GM04504 (cell line): ENCODE measurements around the gene CNGA2.
"Not testable (repeated sequence)": the region's sequence is repeated elsewhere in the genome, so short reads cannot be mapped to it uniquely, and the experiment has no call there.

Experiments
- DNase-seq: peaks from one replicate; pipeline ENCODE4 v3.0.0-alpha.2; 2012; ENCODE audit warnings: low read depth

The CNGA2 gene

DNA sequence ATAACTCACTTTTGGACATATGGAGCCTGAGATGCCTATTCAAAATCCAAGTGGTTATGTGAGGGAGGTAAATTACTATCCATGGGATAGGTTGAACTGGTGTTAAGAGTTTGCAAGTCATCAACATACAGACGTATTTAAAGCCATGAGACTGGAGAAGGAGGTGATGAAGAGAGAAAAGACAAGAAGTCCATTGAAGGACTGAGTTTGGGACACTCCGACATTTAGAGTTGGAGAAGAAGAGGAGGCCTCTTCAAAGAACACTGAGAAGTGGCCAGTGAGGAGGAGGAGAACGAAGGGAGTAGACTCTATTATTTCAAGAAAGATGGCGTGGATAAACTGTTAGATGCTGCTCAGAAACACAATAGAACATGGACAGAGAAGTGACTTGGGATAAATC lies at the start of gene CNGA2:
Gene CNGA2, plus strand, starts transcription at position 301 of the 400 bp plus-strand sequence. CDS start 3,738 bp downstream, outside the sequence.
- no peak for DNase-seq

DNA sequence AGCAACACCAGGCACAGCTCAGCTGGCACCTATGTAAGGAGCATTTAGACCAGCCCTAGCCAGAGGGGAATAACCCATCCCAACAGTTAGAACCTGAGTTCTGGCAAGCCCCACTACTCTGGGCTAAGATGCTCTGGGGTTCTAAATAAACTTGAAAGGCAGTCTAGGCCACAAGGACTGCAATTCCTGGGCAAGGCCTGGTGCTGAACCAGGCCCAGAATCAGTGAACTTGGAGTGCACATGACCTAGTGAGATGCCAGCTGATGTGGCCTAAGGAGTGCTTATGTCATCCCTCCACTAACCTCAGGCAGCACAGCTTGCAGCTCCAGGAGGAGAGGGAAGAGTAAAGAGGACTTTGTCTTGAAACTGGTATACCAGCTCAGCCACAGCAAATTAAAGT lies 46.9 kb upstream of the CNGA2 start:
- DNase-seq: no peak

DNA sequence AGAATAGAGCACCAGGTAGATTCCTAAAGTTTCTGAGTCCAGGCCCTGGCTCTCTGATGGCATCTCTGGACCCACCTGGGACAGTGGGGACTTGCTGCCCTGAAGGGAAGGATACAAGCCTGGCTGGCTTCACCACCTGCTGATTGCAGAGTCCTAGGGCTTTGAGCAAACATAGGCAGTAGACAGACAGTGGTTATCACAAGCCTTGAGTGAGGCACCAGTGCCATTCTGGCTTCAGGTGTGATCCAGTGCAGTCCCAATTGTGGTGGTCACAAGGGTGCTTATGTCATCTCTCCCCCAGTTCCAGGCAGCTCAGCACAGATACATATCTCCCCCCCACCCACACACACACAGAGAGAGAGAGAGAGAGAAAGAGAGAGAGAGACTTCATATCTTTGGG lies 45.9 kb upstream of the CNGA2 start:
- DNase-seq: no peak

DNA sequence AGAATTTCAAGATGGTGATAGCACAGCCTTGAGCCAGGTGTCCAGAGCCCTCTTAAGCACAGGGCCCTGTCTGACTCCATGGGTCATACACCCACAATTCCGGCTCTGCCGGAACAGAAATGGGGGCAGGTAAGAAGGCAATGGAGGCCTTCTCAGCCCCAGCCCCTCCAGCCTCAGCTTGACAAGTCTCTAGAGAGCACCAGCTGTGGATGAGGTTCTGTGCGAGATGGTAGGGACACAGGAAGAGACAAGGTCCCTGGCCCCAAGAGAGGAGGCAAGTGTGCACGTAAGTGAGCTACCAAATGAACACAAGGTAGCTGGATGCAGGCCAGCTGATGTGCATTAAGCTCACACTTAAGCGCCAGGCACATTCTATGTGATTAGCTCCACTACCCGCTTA lies 41.7 kb upstream of the CNGA2 start:
- no peak for DNase-seq

DNA sequence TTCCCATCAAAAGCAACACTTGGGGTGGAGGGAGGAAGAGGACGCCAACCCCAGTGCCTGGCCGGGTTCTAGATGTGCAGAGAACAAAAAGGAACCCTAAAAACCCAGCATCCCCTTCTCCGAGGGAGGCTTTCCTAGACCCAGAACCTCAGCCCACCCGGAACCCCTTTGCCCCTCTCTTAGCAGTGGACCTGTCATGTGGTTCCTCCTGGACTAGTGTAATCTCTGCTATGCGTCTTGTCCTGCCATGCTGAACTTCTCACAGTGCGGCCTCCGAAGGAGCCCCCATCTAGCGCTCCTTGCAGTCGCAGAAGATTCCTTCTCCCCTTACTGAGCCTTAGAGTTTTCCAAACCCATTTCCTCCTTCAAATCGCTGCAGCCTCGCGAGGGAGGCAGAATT lies 40.4 kb upstream of the CNGA2 start:
- no peak for DNase-seq

DNA sequence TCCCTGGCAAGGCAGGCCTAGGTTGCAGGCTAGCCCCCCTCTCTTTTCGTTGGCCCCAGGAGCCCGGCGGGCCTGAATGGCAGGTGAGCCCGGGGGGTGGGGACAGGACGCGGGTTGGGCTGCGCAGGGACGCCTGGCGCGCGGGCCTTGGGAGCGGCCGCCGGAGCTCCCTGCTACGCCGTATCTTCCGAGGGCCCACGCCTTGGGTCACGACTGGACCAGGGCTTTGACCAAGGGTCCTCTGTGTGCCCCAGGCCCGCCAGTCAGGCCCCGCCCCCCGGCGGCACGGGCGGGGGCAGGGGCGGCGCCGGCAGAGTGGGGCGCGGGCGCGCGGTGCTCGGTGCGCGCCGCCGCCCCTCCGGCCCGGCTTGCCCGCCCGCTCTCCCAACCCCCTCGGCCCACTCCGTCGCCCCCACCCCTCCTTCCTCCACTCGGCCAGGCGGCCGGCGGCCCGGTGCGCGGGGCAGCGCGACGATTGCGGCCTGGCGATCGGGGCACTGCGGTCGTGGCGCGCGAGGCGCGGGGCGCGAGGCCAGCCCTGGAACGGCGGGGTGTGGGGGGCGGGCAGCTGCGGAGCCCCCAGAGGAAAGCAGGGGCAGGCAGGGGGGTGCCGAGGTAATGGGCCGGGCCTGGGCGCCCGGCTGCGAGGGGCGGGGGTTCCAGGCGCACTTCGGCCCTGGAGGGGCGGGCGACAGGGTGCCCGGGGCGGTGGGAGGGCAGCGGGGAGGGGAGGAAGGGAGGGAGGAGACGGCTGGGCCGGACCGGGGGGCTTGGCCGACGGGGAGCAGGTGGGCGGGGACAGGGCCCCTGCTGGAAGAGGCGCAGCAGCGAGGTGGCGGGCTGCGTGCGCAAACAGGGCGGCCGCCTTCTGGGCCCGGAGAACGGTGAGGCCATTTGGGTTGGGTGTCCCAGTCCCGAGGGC lies 39.6 kb upstream of the CNGA2 start, which contains the start of gene PRRG3:
Gene PRRG3, plus strand, starts transcription at position 798 of the 922 bp plus-strand sequence. CDS start 3,357 bp downstream, outside the sequence.
- DNase-seq: no peak

DNA sequence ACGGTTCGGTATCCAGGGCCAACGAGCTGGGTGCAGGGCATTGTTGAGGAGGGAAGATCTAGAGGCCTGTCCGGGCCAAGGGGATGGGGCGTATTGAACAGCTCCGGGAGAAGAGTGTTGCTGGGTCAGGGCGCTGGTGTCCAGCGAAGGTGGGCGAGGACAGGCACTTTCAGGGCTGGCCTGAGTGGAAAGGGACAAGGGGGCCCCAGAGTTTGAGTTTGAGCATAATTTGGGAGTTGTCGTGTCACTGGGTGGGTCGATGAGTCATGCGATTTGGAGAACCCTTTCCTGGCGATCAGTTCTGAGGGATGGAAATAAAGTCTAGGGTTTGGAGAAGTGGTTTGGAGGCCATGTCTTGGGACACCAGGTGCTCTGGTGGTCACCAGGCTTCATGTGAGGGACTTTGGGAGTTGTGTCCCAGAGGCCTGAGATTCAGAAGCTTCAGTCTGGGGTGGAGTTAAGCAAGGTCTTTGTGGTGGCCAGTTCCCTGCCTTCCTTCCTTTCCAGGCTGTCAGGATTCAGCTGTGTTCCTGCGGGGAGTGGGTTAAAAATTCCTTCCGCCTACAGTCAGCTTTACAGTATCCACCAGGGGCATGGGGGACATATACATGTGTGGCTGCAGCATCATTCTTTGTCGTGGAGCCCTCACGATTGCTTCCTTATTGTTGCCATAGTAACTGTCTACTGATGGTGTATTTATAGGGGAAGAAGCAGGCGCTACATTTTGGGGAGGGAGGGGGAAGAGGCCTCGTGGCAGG lies 38.8 kb upstream of the CNGA2 start:
- no peak for DNase-seq

DNA sequence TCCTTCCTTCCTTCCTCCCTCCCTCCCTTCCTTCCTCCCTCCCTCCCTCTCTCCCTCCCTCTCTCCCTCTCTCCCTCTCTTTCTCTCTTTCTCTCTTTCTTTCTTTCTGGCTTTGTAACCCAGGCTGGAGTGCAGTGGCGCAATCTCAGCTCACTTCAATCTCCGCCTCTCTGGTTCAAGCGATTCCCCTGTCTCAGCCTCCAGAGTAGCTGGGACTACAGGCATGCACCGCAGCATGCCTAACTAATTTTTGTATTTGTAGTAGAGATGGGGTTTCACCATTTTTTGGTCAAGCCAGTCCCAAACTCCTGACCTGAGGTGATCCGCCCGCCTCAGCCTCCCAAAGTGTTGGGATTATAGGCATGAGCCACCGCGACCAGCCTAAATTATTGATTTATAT lies 37.5 kb upstream of the CNGA2 start:
- not testable (repeated sequence) for DNase-seq

DNA sequence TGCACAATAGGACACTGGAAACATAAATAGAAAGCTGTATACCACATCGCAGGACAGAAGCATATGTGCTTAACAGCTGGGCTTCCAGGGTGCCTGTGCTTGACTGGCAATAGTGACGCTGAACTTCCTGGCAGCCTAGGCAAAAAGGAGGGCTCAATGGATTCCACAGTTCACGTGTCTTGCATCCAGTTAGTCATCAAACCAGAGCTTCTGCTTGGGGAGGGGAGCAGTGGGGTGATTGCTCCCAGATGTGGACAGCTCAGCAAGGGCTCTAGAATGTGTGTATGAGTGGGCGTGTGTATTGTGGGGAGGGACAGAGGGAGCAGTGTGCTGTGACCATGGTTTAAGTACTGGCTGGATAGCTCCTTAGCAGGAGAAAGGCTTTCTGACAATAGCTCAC lies 37.0 kb upstream of the CNGA2 start:
- DNase-seq: peak; percentile 85

DNA sequence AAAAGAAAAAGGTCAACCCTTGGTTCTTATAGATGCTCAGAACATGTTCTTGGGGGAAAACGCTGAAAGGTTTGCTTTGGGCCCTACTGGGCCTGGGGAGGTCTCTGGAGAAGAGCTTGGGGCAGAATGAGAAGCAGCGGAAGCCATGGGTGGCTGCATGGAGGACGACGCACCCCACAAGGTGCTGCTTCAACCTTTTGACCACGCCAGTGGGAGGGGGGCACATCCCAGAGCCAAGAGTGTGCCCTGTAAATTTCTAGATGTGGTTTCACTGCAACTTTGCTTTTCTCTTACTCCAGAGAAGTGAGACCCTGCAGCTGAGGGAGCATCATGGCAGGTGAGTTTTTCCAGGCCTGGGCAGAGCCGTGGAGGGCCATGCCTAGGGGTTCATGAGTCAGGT lies 36.1 kb upstream of the CNGA2 start:
- no peak for DNase-seq

DNA sequence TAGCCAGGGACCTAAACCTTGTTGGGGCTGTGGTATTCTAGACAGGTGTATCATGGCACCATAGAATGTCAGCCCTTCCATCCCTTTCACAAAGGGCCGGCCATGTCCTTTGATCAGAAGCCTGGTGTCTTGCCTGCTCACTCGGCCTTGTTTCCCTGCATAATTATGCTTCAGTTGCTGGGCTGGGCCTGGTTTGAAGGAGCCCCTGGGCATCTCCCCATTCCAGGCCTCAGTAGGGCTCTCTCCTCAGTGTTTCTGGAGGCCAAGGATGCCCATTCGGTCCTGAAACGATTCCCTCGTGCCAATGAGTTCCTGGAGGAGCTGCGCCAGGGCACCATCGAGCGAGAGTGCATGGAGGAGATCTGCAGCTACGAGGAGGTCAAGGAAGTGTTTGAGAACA lies 34.8 kb upstream of the CNGA2 start:
- no peak for DNase-seq

DNA sequence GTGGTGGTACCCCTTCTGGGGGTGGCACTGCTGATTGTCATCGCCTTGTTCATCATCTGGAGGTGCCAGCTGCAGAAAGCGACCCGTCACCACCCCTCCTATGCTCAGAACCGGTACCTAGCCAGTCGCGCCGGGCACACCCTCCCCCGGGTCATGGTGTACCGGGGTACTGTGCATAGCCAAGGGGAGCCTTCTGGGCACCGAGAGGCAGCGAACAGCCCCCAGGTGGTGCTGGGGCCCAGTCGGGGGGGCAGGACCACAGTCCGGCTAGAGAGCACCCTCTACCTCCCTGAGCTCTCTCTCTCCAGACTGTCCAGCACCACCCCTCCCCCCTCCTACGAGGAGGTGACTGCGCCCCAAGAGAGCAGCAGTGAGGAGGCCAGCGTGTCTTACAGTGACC lies 34.0 kb upstream of the CNGA2 start:
- DNase-seq: no peak

DNA sequence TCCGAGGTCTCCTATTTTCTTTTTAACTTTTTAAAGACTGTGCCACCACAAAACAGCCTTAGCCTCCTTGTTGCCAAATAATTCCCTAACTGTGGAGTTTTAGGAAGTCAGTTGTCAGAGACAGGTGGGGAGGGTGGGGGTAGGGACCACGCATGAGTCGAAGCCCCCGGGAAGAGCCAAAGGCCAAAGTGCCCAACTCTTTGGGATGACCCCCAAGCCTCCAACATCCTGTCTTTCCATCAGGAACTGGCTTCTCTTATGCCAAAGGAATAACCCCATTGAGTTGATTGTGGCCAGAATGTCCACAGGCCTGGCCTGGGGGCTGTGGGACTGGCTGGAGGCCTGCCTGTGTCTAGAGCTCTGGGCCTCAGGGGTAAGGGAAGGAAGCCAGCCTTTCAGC lies 33.5 kb upstream of the CNGA2 start:
- DNase-seq: no peak

DNA sequence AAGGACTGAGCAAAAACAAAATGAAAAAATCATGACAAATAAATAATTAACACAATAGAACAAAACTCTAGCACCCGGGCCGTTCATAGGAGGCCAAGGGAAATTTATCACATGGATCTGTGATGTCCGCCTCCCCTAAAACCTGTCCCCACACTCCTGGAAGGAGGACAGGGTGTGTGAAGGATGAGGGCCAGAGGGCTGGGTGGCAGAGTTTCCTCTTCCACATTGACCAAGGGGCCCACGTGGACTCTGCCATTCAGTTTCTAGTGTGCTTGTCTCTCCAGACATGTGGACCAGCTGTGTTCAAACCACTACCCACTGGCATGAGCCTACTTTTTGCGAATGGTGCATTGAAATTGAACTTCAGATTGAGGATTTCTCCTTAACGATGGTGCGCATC lies 33.0 kb upstream of the CNGA2 start:
- DNase-seq: no peak

DNA sequence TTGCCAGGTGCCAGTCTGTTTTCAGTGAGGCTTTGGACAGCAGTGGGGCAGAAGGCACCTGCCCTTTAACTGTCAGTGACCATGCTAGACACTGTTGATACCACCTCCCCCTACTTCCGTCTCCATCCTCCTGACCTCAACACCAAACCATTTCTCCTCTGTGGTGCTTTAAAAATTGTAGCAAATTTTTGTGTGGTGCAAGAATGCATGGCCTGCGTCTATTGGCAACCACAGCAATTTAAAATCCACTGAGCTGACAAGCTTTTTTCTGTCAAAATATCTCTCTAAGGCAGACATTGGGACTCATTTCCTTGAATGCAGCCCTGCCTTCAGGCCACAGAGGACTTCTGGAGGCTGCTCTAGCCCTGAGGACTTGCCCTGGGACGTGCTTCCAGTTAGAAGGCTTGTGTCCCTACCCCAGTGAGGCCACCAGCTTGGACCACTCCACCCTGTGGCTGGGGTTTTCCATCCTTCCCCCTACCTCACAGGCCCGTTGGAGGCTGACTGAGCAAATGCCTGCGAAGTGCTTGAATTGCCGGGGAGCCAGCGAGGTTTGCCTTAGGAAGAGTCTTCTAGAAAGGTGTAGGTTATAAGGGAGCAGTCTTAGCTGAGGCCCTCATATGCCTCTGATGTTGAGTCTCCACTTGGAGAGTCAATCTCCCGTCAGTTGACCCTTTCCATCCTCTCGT lies 32.4 kb upstream of the CNGA2 start:
- DNase-seq: no peak

DNA sequence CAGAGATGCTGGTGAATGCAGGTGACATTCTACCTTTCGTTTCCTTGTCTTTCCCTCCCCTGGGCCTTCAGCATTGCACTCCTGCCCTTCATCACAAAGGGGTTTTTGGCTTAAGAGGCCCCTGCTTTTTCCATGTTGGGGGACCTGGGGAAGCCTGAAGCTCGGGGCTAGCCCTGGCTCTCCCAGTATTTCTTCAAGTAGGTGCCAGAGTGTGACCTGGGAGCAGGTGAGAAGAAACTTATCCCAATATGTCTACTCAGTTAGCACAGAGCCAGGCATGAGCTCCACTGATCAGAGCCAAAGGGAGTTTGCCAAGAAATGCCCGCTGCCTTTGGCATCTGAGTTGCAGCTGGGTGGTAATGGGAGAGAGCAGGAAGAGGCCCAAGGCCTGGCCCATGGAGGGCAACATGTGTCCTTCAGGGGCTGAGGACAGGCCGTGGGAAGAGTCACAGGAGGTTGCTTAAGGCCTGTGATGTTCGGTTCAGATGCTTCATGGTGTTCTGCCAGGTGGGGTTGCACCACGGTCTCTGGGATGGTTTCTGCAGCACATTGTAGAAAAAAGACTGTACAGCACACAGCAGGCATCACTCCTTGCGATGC lies 31.7 kb upstream of the CNGA2 start:
- no peak for DNase-seq

DNA sequence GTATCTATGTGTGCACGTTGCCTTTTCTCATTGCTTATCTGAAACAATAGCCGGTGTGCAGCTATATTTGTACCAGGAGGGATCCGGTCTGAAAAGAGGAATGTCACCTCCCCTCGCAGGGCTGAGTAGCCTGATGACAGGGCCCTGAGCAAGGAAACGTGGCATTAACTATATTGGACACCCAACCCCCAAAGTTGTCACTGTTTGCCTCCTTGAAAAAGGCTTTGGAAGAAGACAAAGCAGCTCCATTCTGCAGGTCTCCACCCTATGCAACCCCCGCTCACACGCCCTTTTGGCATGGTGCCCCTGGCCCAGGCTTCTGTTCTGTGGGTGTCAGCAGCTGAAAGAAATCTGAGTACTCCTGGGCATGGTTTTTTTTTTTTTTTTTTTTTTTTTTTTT lies 31.1 kb upstream of the CNGA2 start:
- no peak for DNase-seq

DNA sequence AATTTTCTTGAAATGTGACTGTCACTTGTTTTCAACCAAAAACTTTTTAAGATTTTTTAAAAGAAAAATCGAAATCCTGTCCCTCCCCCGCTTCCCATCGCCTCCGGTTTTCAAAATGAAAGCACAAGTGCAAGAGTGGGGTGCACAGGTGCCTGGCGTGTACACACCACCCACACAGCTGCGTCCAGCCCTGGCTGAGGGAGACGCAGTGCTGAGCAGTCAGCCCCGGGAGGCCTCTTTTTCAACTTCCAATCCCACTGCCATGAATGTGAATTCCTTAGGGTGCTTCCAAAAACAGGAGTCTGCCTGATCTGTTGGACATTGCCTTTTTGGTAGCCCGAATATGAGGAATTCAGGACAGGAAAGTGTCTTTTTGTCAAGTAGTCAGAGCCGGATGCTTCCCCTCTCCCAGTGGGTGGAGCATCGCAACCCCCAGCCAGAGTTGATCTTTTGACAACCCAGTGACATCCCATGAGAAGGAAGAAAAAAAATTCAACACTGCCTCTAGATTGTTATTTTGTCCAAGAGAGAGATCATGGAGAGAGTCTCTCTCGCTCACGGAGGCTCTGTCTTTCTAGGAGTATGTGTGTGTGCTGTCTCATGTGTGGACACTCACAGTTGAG lies 30.4 kb upstream of the CNGA2 start:
- no peak for DNase-seq

DNA sequence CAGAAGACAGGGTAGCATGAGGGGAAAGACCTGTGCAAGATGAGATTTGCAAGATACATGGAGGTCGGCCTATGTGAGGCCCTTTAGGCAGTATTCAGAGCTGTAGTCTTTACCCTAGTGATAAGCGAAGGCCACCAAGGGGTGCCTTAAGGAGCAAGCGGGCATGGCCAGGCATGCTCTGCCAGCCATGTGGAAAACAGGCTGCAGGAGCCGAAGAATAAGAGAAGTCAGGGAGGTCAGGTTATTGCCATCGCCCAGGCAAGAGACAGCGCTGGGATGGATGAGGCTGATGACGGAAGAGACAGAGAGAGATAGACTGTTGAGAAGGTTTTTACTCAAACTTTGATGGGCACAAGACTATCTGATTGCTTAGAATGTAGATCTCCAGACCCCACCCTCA lies 25.7 kb upstream of the CNGA2 start:
- DNase-seq: no peak

DNA sequence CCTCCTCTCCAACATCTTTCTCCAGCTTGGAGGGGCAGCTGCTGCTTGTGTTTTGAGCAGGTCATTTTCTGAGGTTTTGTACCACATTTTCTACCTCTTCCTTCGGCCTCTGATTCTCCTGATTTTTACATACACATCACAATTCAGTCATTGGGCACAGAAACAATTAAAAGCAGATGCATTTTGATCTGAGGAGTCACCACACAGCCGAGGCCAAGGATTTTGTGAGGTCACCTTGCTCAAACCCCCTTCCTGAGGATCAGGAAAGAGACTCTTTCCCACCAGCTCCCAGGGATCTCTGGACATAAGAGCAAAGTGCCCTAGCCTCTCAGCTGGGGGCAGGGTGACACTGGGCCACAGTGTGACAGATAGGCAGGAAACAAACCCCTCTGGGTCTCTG lies 24.1 kb upstream of the CNGA2 start:
- DNase-seq: no peak

DNA sequence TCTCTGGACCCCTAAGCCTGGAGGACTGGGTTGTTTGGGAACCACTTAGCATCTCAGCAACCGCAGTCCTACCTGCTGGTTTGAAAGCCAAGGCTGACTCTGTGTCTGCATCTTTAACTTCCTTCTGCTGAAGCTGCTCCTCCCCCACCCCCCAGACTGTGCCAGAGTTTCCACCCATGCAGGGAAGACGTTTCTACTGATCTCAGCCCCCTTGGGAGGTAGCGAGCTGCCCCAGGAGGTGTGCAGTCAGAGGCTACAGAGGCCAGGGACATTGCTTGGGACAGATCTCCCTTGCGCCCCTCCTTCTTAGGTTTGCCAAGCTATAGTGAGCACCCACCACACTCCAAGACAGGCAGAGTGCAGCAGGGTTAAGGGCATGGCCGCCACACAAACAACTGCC lies 23.4 kb upstream of the CNGA2 start:
- no peak for DNase-seq

DNA sequence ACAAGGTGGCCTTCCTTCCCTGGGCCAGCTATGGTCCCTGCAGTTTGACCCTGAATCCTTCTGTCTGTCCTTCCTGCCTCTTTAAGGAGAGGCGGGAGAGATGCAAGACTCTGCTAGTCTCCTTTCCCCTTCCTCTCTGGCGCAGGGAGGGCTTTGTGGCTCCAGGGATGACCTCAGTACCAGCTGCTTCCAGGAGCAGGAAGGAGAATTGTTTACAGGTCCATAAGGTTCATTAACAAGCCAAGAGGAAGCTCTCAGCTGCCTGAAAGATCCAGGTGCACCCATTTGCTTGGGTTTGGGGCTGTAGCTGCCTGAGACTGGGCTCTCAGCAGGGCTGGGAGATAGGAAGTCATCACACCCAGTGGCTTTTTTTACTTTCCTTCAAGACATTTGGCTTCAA lies 22.8 kb upstream of the CNGA2 start:
- no peak for DNase-seq
